Body of pancreas (tissue), 4 donors: Measurements from ENCODE around the gene IFFO2.

ENCODE experiments used
- CTCF ChIP-seq, 7 experiments: fragments of 450-650 bp in 4 of 7; fragments of 200-600 bp in 3 of 7; sonication (generic) in 3 of 7; IDR thresholded peaks; one replicate each; pipeline ENCODE4 v1.5.1; 2016 to 2019; ENCODE audit warnings: antibody characterized with exemption in 7 of 7
- POLR2A ChIP-seq, 3 donors: fragments of 450-650 bp; IDR thresholded peaks; one replicate each; pipeline ENCODE4 v1.6.1; 2016; ENCODE audit warnings: antibody characterized with exemption in 3 of 3, mild to moderate bottlenecking in 2 of 3

DNA sequence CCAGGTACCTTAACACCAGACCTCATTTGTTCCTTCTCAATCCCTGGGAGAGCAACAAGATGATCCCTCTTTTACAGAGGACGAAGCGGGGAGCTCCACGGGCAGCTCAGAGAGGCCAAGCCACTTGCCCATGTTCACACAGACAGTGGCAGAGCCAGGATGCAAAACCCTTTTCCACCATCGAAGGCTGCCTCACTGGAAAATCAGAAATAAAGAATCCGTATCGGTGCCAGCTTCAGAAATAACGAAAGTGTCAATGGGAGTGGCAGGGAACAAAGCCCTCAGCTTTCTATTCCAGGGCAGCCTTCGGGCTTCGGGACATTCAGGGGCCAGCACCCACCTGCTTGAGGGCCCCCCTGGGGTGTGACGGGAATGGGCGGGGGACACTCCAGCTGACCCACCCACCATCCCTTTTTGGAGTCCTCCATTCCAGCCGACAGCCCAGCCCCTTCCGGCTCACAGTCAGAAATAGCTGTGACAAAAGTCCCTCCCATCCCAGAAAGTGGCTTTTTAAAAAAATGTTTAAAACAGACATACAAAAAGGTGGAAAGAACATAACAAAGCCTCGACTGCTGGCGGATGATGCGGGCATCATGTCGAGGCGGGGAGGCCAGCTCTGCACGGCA is 6.0 kb downstream of the IFFO2 start:
- TF ChIP-seq POLR2A (IDR thresholded peaks at IDR 0.05) = no peak
- no peak for TF ChIP-seq CTCF (IDR thresholded peaks at IDR 0.05)
